Esophagus squamous epithelium (tissue), 5 donors: ENCODE data around the gene CD6. TPM values are rescaled to one million over a fixed set of nuclear protein-coding genes. Genes with fewer than 3 reads are reported as not detected.
A peak's percentile ranks its signal among the peaks of the same experiment; 100 is the strongest.

Source experiments
- DNase-seq: peaks from one replicate; lab custom pipeline; 2025; lab: John Stamatoyannopoulos, UW
- H3K27ac ChIP-seq, 4 donors: fragments of 200-600 bp; sonication (generic); one replicate each; pipeline ENCODE4 v1.5.1; 2016 to 2019; ENCODE audit warnings: mild to moderate bottlenecking in 1 of 4
- H3K27me3 ChIP-seq, 4 donors: fragments of 200-600 bp; sonication (generic); 1 replicate in 3 of 4; 2 replicates in 1 of 4; pipeline versions ENCODE4 v1.5.1 to v1.6.0; 2017 to 2021; ENCODE audit warnings: antibody characterized with exemption in 1 of 4
- H3K36me3 ChIP-seq, 3 donors: fragments of 200-600 bp; sonication (generic); one replicate each; pipeline ENCODE4 v1.5.1; 2016 to 2019
- H3K4me1 ChIP-seq, 3 donors: fragments of 200-600 bp; sonication (generic); one replicate each; pipeline ENCODE4 v1.5.1; 2017 to 2019
- H3K4me3 ChIP-seq, 4 donors: fragments of 200-600 bp; sonication (generic); 1 replicate in 3 of 4; 2 replicates in 1 of 4; pipeline ENCODE4 v1.5.1; 2016 to 2019; ENCODE audit warnings: mild to moderate bottlenecking in 2 of 4, moderate library complexity in 1 of 4
- H3K9me3 ChIP-seq, 3 donors: fragments of 200-600 bp; sonication (generic); one replicate each; pipeline ENCODE4 v1.5.1; 2016 to 2019
- CTCF ChIP-seq, 6 experiments: fragments of 450-650 bp in 4 of 6; fragments of 200-600 bp in 2 of 6; sonication (generic) in 2 of 6; IDR thresholded peaks; one replicate each; pipeline ENCODE4 v1.5.1; 2016 to 2019; ENCODE audit warnings: antibody characterized with exemption in 6 of 6, mild to moderate bottlenecking in 4 of 6, moderate library complexity in 4 of 6
- POLR2A ChIP-seq, 4 donors: fragments of 450-650 bp; IDR thresholded peaks; one replicate each; pipeline ENCODE4 v1.6.1; 2017; ENCODE audit warnings: antibody characterized with exemption in 4 of 4, mild to moderate bottlenecking in 4 of 4, moderate library complexity in 3 of 4
- WGBS, 2 donors: methylation state at CpG; one replicate each; pipeline ENCODE4 v1.1.5; 2018; 5-methylcytosine and 5-hydroxymethylcytosine counted together
- intact Hi-C: fragments of 100-400 bp; cut with DNase I; formaldehyde crosslinking; loops from one replicate; pipeline ENCODE4 v1.15.0; 2022
- total RNA-seq, 4 donors: library from RNA; depleted of rRNA; stranded (reverse); fragments of >200 nt; gene quantifications; one replicate each; pipeline ENCODE4 v1.1.0, GENCODE V29; 2016
- donor health status: DM: yes; HTN: yes; CAD: no.

CD6 gene
- total RNA-seq, 4 donors from 2014 or later = 0.79 to 4.4 (median 1.4) TPM

DNA sequence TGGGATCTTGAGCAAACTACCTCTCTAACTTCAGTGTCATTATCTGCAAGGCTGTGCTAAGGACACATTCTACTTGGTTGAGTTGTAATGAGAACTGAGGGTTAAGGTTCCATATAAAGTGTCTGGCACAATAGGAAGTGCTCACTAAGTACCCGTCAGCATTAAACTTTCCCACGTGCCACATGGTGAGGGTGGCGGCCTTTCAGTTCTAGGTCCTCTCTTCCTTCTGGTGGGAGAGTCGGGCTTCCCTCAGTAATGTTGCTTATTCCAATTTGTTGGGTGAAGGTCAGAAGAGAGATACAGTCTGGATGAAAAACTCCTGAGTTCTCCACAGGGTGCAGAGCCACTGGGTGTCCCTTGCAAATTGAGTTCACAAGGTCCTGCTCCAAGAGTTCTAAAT lies 4.6 kb upstream of the CD6 start:
- intact Hi-C loops = no loop called here
- no peaks in the 10 kb centered on the region for H3K36me3 ChIP-seq
- no peak for DNase-seq
- peaks cover 0 to 3% (median 0%) of the 10 kb centered on the region in 3 donors for H3K9me3 ChIP-seq
- H3K4me1 ChIP-seq = peaks cover 0 to 8% (median 0%) of the 10 kb centered on the region in 3 donors
- TF ChIP-seq CTCF (IDR thresholded peaks at IDR 0.05) = no peak
- TF ChIP-seq POLR2A (IDR thresholded peaks at IDR 0.05) = no peak
- H3K4me3 ChIP-seq = no peak overlapping the region
- H3K27me3 ChIP-seq = no peaks in the 10 kb centered on the region
- WGBS, 2 donors = 77 to 81% methylated on average over 4 of the region's 4 CpGs
- no peak overlapping the region for H3K27ac ChIP-seq

GRCh38 chr11:60968223-60968622 lies 3.3 kb upstream of the CD6 start:
- Histone ChIP-seq H3K27me3 (no peaks in the 10 kb centered on the region), H3K4me3 (no peak overlapping the region), H3K9me3 (peaks cover 0 to 3% (median 0%) of the 10 kb centered on the region in 3 donors), H3K4me1 (peaks cover 0 to 8% (median 0%) of the 10 kb centered on the region in 3 donors), H3K27ac (no peak overlapping the region), H3K36me3 (no peaks in the 10 kb centered on the region)
- TF ChIP-seq POLR2A (IDR thresholded peaks at IDR 0.05) (no peak), CTCF (IDR thresholded peaks at IDR 0.05) (no peak)
- DNase-seq = no peak
- 52 to 92% methylated on average over 1 of the region's 1 CpG for WGBS, 2 donors
- intact Hi-C loops = no loop called here

GRCh38 chr11:60970369-60970774 lies 1.1 kb upstream of the CD6 start:
- H3K4me1 ChIP-seq = peaks cover 0 to 17% (median 0%) of the 10 kb centered on the region in 3 donors
- no peak overlapping the region for H3K4me3 ChIP-seq
- peak; percentile 81 to 92 (median 86) for TF ChIP-seq CTCF (IDR thresholded peaks at IDR 0.05)
- no peak for TF ChIP-seq POLR2A (IDR thresholded peaks at IDR 0.05)
- H3K9me3 ChIP-seq = peaks cover 0 to 3% (median 0%) of the 10 kb centered on the region in 3 donors
- no peak overlapping the region for H3K27ac ChIP-seq
- WGBS, 2 donors = 38% methylated on average over 4 of the region's 9 CpGs; no CpG with 5 or more reads in 1 of the 2 donors
- intact Hi-C loops = no loop called here
- no peaks in the 10 kb centered on the region for H3K27me3 ChIP-seq
- H3K36me3 ChIP-seq = no peaks in the 10 kb centered on the region
- no peak for DNase-seq

GRCh38 chr11:60970890-60971289 lies 590 bp upstream of the CD6 start:
- 58 to 64% methylated on average over 4 to 5 of the region's 5 CpGs for WGBS, 2 donors
- Histone ChIP-seq H3K4me3 (no peak overlapping the region), H3K4me1 (peaks cover 0 to 17% (median 0%) of the 10 kb centered on the region in 3 donors), H3K9me3 (peaks cover 0 to 3% (median 0%) of the 10 kb centered on the region in 3 donors), H3K27ac (no peak overlapping the region), H3K36me3 (no peaks in the 10 kb centered on the region), H3K27me3 (no peaks in the 10 kb centered on the region)
- DNase-seq = no peak
- TF ChIP-seq POLR2A (IDR thresholded peaks at IDR 0.05) (no peak), CTCF (IDR thresholded peaks at IDR 0.05) (no peak)
- intact Hi-C loops = no loop called here

DNA sequence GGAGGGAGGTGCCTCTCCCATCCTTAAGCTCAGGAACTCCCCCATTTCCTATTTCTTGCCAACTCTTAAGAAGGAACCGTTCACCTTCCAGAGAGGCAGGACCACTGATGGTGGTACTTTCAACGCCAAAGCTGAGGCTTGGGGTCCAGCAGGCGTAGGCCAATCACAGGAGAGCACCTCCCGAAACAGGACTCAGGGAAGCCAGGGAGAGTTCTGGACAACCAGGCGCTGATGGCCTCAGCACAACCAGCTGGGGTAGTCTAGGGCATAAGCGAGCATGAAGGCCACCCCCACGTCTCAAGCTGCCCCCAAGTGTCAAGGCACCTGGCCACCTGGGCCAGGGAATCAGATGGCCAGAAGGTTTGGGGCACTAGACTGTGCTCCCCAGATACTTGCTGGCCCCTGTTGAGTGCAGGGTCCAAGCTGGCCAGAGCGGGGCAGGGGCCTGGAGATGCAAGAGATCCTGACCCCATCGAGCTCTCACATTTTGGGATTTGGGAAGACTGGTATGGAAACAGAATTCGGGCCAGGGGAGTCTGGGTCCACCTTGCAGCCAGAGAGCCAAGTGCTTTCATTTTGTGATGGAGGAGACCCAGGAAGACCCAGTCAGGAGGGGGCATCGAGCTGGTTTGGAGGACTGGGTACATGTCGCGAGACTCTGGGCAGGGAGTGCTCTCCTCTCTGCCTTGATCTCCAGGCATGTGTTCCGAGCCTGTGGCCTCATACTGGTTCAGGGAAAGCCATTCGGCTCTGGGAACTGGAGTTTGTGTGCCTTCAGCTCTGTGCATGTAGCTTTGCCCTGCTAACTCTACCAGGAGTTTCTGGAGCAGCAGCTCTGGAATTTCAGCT lies 926 bp downstream of the CD6 start:
- peak overlapping the region; percentile 11 to 51 (median 26) for H3K4me3 ChIP-seq
- TF ChIP-seq POLR2A (IDR thresholded peaks at IDR 0.05) (no peak), CTCF (IDR thresholded peaks at IDR 0.05) (no peak)
- 62 to 80% methylated on average over 3 to 5 of the region's 15 CpGs for WGBS, 2 donors
- H3K36me3 ChIP-seq = no peaks in the 10 kb centered on the region
- intact Hi-C loops = no loop called here
- H3K27ac ChIP-seq = peak overlapping the region; percentile 10 to 45 (median 42)
- DNase-seq = no peak
- no peaks in the 10 kb centered on the region for H3K27me3 ChIP-seq
- peaks cover 0 to 21% (median 0%) of the 10 kb centered on the region in 3 donors for H3K4me1 ChIP-seq
- H3K9me3 ChIP-seq = peaks cover 0 to 3% (median 0%) of the 10 kb centered on the region in 3 donors
